Sigmoid colon (tissue), 7 donors: ENCODE results near the gene MNAT1. TPM values are rescaled to one million over a fixed set of nuclear protein-coding genes. Genes with fewer than 3 reads are reported as not detected.

Experiments used
- DNase-seq: peaks from one replicate; pipeline ENCODE4 v3.0.0-alpha.2; 2019
- H3K27ac ChIP-seq, 4 donors: fragments of 200-600 bp; sonication (generic); one replicate each; pipeline ENCODE4 v1.5.1; 2016 to 2019; ENCODE audit warnings: mild to moderate bottlenecking in 1 of 4
- H3K27me3 ChIP-seq, 3 donors: fragments of 200-600 bp; sonication (generic); one replicate each; pipeline ENCODE4 v1.5.1; 2019; ENCODE audit warnings: mild to moderate bottlenecking in 1 of 3
- H3K36me3 ChIP-seq, 4 donors: fragments of 200-600 bp; sonication (generic); one replicate each; pipeline ENCODE4 v1.5.1; 2016 to 2019
- H3K4me1 ChIP-seq, 4 donors: fragments of 200-600 bp; sonication (generic); one replicate each; pipeline ENCODE4 v1.5.1; 2017 to 2019
- H3K4me3 ChIP-seq, 4 donors: fragments of 200-600 bp; sonication (generic); one replicate each; pipeline ENCODE4 v1.5.1; 2017 to 2019; ENCODE audit warnings: mild to moderate bottlenecking in 2 of 4, moderate library complexity in 1 of 4
- H3K9me3 ChIP-seq, 4 donors: fragments of 200-600 bp in 3 of 4; sonication (generic) in 3 of 4; one replicate each; pipeline versions ENCODE4 v1.5.1 to v1.6.1; 2013 to 2019
- EP300 ChIP-seq, 4 donors: sonication (generic); formaldehyde crosslinking; IDR thresholded peaks; one replicate each; pipeline ENCODE4 v1.6.1; 2017; ENCODE audit warnings: antibody characterized with exemption in 4 of 4
- POLR2A ChIP-seq, 2 donors: fragments of 450-650 bp; IDR thresholded peaks; one replicate each; pipeline ENCODE4 v1.6.1; 2016; ENCODE audit warnings: antibody characterized with exemption in 2 of 2, mild to moderate bottlenecking in 2 of 2, moderate library complexity in 2 of 2
- POLR2AphosphoS5 ChIP-seq, 4 donors: sonication (generic); formaldehyde crosslinking; IDR thresholded peaks; one replicate each; pipeline ENCODE4 v1.6.1; 2017; ENCODE audit warnings: antibody characterized with exemption in 4 of 4
- WGBS, 2 donors: extraction: QIAGEN DNeasy Blood & Tissue Kit; methylation state at CpG; one replicate each; pipeline ENCODE4 v1.1.7; 2013; 5-methylcytosine and 5-hydroxymethylcytosine counted together
- intact Hi-C: fragments of 100-400 bp; cut with DNase I; formaldehyde crosslinking; loops from one replicate; pipeline ENCODE4 v1.15.1; 2023
- polyA plus RNA-seq, 3 donors: library from polyadenylated mRNA; stranded (reverse); fragments of 200-250 nt; gene quantifications; one replicate each; pipeline ENCODE4 v1.2.3, GENCODE V29; 2013
- total RNA-seq, 4 donors: library from RNA; depleted of rRNA; stranded (reverse); fragments of >200 nt; gene quantifications; one replicate each; pipeline ENCODE4 v1.1.0, GENCODE V29; 2016
- TF ChIP-seq, protein P1 (sequence below), 4 experiments: fragments of 450-650 bp in 3 of 4; fragments of 200-600 bp in 1 of 4; IDR thresholded peaks; one replicate each; pipeline ENCODE4 v1.5.1; 2016 to 2019; ENCODE audit warnings: antibody characterized with exemption in 4 of 4, mild to moderate bottlenecking in 3 of 4, moderate library complexity in 2 of 4
- donor health status: healthy with polysubstance abuse.
- donor health status: Bipolar disorder and iron deficiency.
- donor health status: healthy.

The MNAT1 gene
- total and polyA plus RNA-seq, 7 donors, result 9.5 to 65.0 (median 22.4) TPM

DNA sequence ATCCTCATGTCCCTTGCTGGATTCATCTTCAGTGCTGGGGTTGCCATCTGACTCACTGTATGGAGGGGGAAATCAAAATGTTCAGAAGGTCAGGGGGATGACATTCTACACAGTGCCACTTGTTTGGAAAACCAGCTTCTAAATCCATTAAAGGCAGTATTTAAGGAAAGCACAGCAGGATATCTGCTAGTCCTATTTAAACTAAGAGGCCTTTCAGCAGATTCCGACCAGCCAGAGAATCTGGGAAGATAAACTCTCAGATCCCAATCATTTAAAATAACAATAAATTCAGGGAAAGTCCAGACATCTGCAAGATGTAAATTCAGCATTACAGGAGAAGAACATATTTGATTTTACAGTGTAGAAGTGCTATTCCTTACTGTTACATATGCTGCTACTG lies 14.2 kb upstream of the MNAT1 start:
- Histone ChIP-seq H3K4me1 (peaks cover 0 to 36% (median 23%) of the 10 kb centered on the region in 4 donors), H3K9me3 (no peaks in the 10 kb centered on the region), H3K36me3 (no peaks in the 10 kb centered on the region), H3K27ac (no peak overlapping the region), H3K4me3 (no peak overlapping the region), H3K27me3 (peaks cover 15 to 46% (median 38%) of the 10 kb centered on the region in 3 donors)
- no peak for TF ChIP-seq POLR2AphosphoS5 (IDR thresholded peaks at IDR 0.05)
- TF ChIP-seq EP300 (IDR thresholded peaks at IDR 0.05), result no peak
- TF ChIP-seq, protein P1, sequence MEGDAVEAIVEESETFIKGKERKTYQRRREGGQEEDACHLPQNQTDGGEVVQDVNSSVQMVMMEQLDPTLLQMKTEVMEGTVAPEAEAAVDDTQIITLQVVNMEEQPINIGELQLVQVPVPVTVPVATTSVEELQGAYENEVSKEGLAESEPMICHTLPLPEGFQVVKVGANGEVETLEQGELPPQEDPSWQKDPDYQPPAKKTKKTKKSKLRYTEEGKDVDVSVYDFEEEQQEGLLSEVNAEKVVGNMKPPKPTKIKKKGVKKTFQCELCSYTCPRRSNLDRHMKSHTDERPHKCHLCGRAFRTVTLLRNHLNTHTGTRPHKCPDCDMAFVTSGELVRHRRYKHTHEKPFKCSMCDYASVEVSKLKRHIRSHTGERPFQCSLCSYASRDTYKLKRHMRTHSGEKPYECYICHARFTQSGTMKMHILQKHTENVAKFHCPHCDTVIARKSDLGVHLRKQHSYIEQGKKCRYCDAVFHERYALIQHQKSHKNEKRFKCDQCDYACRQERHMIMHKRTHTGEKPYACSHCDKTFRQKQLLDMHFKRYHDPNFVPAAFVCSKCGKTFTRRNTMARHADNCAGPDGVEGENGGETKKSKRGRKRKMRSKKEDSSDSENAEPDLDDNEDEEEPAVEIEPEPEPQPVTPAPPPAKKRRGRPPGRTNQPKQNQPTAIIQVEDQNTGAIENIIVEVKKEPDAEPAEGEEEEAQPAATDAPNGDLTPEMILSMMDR (IDR thresholded peaks at IDR 0.05), result no peak
- TF ChIP-seq POLR2A (IDR thresholded peaks at IDR 0.05), result no peak
- 84 to 91% methylated on average over 1 of the region's 1 CpG for WGBS, 2 donors
- intact Hi-C loops, result loop anchor here (5.0 kb wide), 1 partner anchor 262 kb away; the partner anchor contains the start of genes SLC38A6 and TRMT5
- no peak for DNase-seq

GRCh38 chr14:60720962-60721325 lies 13.6 kb upstream of the MNAT1 start:
- 50 to 52% methylated on average over 4 of the region's 4 CpGs for WGBS, 2 donors
- Histone ChIP-seq H3K4me3 (peak overlapping the region in 3 of 4 donors; percentile 54 to 67 (median 67)), H3K4me1 (peaks cover 0 to 36% (median 23%) of the 10 kb centered on the region in 4 donors), H3K9me3 (no peaks in the 10 kb centered on the region), H3K36me3 (no peaks in the 10 kb centered on the region), H3K27me3 (peaks cover 15 to 50% (median 38%) of the 10 kb centered on the region in 3 donors), H3K27ac (no peak overlapping the region)
- intact Hi-C loops, result loop anchor here (5.0 kb wide), 1 partner anchor 261 kb away; the partner anchor contains the start of genes SLC38A6 and TRMT5
- DNase-seq, result no peak
- TF ChIP-seq EP300 (IDR thresholded peaks at IDR 0.05) (no peak), POLR2A (IDR thresholded peaks at IDR 0.05) (no peak), POLR2AphosphoS5 (IDR thresholded peaks at IDR 0.05) (no peak)
- TF ChIP-seq, protein P1 (IDR thresholded peaks at IDR 0.05), result no peak

GRCh38 chr14:60721326-60722106 lies 13.0 kb upstream of the MNAT1 start:
- 3% methylated on average over 70 of the region's 70 CpGs for WGBS, 2 donors
- intact Hi-C loops, result loop anchor here (5.0 kb wide), 1 partner anchor 261 kb away; the partner anchor contains the start of genes SLC38A6 and TRMT5
- DNase-seq, result peak; percentile 68
- Histone ChIP-seq H3K36me3 (no peaks in the 10 kb centered on the region), H3K27ac (peak overlapping the region in 2 of 4 donors; percentile 0 to 13), H3K4me1 (peaks cover 0 to 36% (median 23%) of the 10 kb centered on the region in 4 donors), H3K4me3 (peak overlapping the region; percentile 47 to 67 (median 60)), H3K9me3 (no peaks in the 10 kb centered on the region), H3K27me3 (peaks cover 15 to 56% (median 38%) of the 10 kb centered on the region in 3 donors)
- TF ChIP-seq POLR2AphosphoS5 (IDR thresholded peaks at IDR 0.05) (no peak), POLR2A (IDR thresholded peaks at IDR 0.05) (no peak), EP300 (IDR thresholded peaks at IDR 0.05) (no peak)
- TF ChIP-seq, protein P1 (IDR thresholded peaks at IDR 0.05), result peak in 1 of 4 experiments; percentile 13

GRCh38 chr14:60722107-60722356 lies 12.5 kb upstream of the MNAT1 start:
- Histone ChIP-seq H3K27me3 (peaks cover 15 to 60% (median 38%) of the 10 kb centered on the region in 3 donors), H3K36me3 (no peaks in the 10 kb centered on the region), H3K4me1 (peaks cover 0 to 36% (median 23%) of the 10 kb centered on the region in 4 donors), H3K4me3 (peak overlapping the region; percentile 47 to 67 (median 60)), H3K9me3 (no peaks in the 10 kb centered on the region), H3K27ac (peak overlapping the region in 3 of 4 donors; percentile 0 to 64 (median 64))
- 1% methylated on average over 11 of the region's 11 CpGs for WGBS, 2 donors
- DNase-seq, result no peak
- intact Hi-C loops, result loop anchor here (5.0 kb wide), 1 partner anchor 260 kb away; the partner anchor contains the start of genes SLC38A6 and TRMT5
- TF ChIP-seq EP300 (IDR thresholded peaks at IDR 0.05) (no peak), POLR2A (IDR thresholded peaks at IDR 0.05) (no peak), POLR2AphosphoS5 (IDR thresholded peaks at IDR 0.05) (no peak)
- TF ChIP-seq, protein P1 (IDR thresholded peaks at IDR 0.05), result no peak
